ENCODE data around the gene SLC7A14.

The SLC7A14 gene

DNA sequence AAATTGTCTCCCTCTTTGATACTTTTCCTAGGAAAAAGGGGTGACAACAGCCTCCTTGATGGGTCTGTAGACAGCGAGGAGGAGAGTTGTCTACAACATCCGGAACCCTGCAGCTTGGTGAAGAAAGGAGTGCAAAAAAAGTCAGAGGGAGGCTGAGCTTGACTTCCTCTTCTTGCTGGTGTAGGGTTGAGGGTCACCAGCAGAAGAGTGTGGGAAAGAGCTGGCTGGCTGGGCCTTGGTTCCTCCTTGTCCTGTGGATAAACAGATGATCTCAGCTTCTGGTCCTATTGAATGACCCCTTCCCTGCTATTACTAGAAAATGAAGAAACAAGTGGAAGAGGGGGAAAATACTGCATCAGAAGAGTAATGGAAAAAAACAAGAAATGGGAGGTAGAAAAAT is 20.4 kb downstream of the SLC7A14 start:
- TF ChIP-seq, protein P1, sequence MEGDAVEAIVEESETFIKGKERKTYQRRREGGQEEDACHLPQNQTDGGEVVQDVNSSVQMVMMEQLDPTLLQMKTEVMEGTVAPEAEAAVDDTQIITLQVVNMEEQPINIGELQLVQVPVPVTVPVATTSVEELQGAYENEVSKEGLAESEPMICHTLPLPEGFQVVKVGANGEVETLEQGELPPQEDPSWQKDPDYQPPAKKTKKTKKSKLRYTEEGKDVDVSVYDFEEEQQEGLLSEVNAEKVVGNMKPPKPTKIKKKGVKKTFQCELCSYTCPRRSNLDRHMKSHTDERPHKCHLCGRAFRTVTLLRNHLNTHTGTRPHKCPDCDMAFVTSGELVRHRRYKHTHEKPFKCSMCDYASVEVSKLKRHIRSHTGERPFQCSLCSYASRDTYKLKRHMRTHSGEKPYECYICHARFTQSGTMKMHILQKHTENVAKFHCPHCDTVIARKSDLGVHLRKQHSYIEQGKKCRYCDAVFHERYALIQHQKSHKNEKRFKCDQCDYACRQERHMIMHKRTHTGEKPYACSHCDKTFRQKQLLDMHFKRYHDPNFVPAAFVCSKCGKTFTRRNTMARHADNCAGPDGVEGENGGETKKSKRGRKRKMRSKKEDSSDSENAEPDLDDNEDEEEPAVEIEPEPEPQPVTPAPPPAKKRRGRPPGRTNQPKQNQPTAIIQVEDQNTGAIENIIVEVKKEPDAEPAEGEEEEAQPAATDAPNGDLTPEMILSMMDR (IDR thresholded peaks at IDR 0.05) = no peak

DNA sequence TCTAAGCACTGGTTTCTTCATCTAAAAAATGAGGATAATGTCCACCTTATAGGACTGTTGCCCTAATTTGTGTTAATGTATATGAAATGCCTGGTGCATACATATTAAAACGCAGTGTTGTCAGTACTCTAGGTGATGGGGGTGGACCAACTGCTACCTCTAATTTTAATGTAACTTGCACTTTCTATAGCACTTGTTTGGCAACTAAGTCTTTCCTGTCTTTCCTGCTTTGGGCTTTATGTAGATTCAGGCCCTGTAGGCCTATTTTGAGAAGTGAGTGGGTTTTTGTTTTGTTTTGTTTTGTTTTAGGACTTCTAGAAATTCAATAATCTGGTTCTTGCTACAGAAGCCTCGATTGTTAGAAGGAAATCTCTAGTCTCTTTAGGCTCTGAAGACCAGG is 21.2 kb downstream of the SLC7A14 start:
- TF ChIP-seq, protein P1 (IDR thresholded peaks at IDR 0.05) = no peak

DNA sequence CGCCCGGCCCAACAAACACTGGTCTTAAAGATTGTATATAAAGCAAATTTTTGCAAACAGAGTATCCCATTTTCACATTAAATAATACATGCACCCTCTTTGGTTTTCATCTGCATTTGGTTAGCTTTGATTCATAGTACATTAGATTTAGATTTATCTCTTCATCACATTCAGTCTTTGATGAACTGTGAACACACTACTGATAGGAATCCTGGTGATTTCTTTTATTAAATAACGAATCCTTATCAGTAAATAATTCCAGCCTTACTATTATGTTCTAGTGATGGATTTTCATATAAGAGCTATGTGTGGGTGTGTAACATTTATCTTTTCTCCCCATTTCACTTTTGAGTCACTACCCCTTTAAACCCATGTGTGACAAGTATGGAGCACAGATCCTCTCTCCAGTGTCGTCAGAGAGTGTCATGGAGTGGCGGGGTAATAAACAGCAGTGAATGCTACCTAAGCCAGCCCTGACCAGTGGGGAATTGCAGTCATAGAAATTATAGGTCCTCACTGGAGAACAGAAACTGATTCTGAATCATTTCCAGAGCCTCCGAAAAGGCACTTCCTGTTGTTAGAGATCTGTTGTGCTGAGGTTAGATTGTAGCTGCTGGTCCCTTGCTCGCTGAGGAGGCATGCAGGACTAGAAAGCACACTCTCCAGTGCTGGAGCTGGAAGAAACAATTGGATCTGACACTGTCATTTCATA is 22.0 kb downstream of the SLC7A14 start:
- TF ChIP-seq, protein P1 (IDR thresholded peaks at IDR 0.05) = no peak

DNA sequence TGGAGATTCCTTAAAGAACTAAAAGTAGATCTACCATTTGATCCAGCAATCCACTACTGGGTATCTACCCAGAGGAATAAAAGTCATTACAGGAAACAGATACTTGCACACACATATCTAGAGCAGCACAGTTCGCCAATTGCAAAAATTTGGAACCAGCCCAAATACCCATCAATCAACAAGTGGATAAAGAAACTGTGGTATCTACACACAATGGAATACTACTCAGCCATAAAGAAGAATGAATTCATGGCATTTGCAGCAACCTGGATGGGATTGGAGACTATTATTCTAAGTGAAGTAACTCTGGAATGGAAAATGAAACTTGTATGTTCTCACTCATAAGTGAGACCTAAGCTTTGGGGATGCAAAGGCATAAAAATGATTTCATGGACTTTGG is 23.8 kb downstream of the SLC7A14 start:
- TF ChIP-seq, protein P1 (IDR thresholded peaks at IDR 0.05) = no peak

DNA sequence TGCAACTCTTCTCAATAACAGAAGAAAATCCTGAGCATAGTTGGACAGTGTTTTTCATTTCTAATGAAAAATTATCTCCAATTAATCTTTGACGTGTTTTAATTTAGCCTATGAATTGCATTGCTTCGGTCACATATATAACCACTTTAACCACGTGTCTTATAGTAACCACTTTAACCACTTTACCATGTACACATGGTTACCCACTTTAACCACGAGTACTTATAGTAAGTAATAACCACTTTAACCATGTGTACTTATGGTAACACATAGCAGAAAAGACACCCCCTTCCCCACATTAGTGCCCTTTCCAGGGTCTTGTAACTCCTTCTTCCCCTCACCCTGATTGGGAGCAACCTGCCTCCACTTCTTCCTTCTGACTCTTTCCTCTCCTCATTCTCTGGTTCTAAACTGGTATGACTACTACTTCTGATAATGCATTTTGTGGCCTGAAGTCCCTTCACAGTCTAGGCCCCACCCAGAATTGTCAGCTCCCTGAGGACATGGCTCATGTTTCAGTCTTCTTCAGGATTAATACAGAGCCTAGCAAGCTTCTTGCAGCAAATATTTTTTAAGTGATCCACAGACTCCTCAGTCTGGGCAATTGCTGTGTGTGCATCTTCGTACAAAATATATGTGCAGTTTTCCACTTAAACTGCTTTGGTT is 25.0 kb downstream of the SLC7A14 start:
- TF ChIP-seq, protein P1 (IDR thresholded peaks at IDR 0.05) = no peak

DNA sequence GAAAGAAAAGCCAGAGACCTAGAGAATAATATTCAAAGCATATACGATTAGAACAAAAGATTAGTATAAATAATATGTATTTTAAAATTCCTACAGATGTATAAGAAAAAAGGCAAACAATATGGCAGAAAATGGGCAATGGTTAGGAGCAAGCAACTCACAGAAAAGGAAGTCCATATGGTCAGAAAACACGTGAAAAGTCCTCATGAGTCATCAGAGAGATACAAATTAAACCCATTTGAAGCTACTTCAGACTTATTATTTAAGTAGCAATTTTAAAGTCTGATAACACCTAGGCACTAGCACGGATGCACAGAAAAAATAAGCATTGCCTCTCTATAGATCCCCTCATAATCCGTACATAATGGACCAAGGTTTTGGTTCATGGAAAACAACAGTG is 25.6 kb downstream of the SLC7A14 start:
- TF ChIP-seq, protein P1 (IDR thresholded peaks at IDR 0.05) = no peak

DNA sequence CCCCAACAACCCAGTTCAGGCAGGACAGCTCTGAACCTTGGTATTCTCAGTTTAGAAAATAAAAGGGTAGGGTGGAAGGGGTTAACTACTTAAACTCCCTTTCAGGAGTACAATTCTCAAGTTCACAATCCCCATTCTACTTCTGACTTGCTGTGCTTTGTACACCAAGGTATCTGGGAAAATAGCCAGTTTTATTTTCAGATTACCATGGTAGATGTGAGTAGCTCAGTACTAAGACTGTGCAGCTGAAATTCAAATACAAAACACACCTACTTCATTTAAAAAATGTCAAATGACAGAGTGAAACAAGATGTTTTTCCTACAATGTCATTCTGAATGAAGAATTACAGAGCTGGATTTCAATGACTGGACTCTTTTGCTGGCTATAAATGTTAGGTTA is 27.4 kb downstream of the SLC7A14 start:
- TF ChIP-seq, protein P1 (IDR thresholded peaks at IDR 0.05) = no peak

Data from LNCAP (cell line).